ENCODE measurements around the gene NEK4. TPM values are rescaled to one million over a fixed set of nuclear protein-coding genes. Genes with fewer than 3 reads are reported as not detected.
"Not testable (repeated sequence)": the region's sequence is repeated elsewhere in the genome, so short reads cannot be mapped to it uniquely, and the experiment has no call there.

Gene NEK4
- total RNA-seq, 1 experiment from 2014 or later, result 22.0 TPM

DNA sequence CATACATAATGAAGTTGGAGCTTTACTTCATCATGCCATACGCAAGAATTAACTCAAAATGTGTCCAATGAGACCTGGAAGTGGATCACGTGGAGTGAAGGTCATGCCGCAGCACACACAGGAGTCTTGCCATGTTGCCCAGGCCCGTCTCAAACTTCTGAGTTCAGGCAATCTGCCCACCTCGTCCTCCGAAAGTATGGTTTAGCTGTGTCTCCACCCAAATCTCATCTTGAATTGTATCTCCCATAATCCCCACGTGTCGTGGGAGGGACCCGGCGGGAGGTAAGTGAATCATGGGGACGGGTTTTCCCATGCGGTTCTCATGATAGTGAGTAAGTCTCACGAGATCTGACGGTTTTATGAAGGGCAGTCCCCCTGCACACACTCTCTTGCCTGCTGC, 39.1 kb downstream of the NEK4 start:
- Histone ChIP-seq H3K27me3 (replicated peaks; ENCODE audit: insufficient read depth, low read depth, low read length, poor library complexity) (no peaks in the 10 kb centered on the region), H3K36me3 (ENCODE audit: insufficient read depth, low read length, poor library complexity, severe bottlenecking) (peaks cover 3% of the 10 kb centered on the region), H3K4me3 (ENCODE audit: low read depth, low read length, poor library complexity, severe bottlenecking) (no peak overlapping the region), H3K9me3 (ENCODE audit: low read depth, low read length, poor library complexity, severe bottlenecking) (no peaks in the 10 kb centered on the region), H3K27ac (ENCODE audit: low read depth, low read length, poor library complexity, severe bottlenecking) (no peak overlapping the region), H3K4me1 (ENCODE audit: insufficient read depth, low read length, poor library complexity, severe bottlenecking) (no peaks in the 10 kb centered on the region)
- CTCF ChIA-PET, result no interaction called here
- no peak for TF ChIP-seq CTCF (conservative IDR thresholded peaks at IDR 0.05; ENCODE audit: low read depth, low read length)
- no peak for TF ChIP-seq EZH2 (IDR thresholded peaks at IDR 0.05; ENCODE audit: borderline replicate concordance, low read depth, low read length, poor library complexity, severe bottlenecking)
- intact Hi-C loops (cut with micrococcal nuclease; ENCODE audit: unreplicated experiment), result no loop called here
- POLR2A ChIA-PET (ENCODE audit: low non-redundant PET), result no interaction called here
- no TSS peak for BruUV-seq (replicated peaks)
- no peak for DNase-seq (ENCODE audit: low spot score)

GRCh38 chr3:52730681-52731080, 40.1 kb downstream of the NEK4 start:
- H3K4me3 ChIP-seq (ENCODE audit: low read depth, low read length, poor library complexity, severe bottlenecking), result no peak overlapping the region
- H3K36me3 ChIP-seq (ENCODE audit: insufficient read depth, low read length, poor library complexity, severe bottlenecking), result peaks cover 3% of the 10 kb centered on the region
- no peak overlapping the region for H3K27ac ChIP-seq (ENCODE audit: low read depth, low read length, poor library complexity, severe bottlenecking)
- H3K9me3 ChIP-seq (ENCODE audit: low read depth, low read length, poor library complexity, severe bottlenecking), result no peaks in the 10 kb centered on the region
- no peaks in the 10 kb centered on the region for H3K27me3 ChIP-seq (replicated peaks; ENCODE audit: insufficient read depth, low read depth, low read length, poor library complexity)
- TF ChIP-seq EZH2 (IDR thresholded peaks at IDR 0.05; ENCODE audit: borderline replicate concordance, low read depth, low read length, poor library complexity, severe bottlenecking) (no peak), CTCF (conservative IDR thresholded peaks at IDR 0.05; ENCODE audit: low read depth, low read length) (no peak)
- no TSS peak for BruUV-seq (replicated peaks)
- no peaks in the 10 kb centered on the region for H3K4me1 ChIP-seq (ENCODE audit: insufficient read depth, low read length, poor library complexity, severe bottlenecking)
- CTCF ChIA-PET, result no interaction called here
- POLR2A ChIA-PET (ENCODE audit: low non-redundant PET), result no interaction called here
- intact Hi-C loops (cut with micrococcal nuclease; ENCODE audit: unreplicated experiment), result no loop called here
- no peak for DNase-seq (ENCODE audit: low spot score)

DNA sequence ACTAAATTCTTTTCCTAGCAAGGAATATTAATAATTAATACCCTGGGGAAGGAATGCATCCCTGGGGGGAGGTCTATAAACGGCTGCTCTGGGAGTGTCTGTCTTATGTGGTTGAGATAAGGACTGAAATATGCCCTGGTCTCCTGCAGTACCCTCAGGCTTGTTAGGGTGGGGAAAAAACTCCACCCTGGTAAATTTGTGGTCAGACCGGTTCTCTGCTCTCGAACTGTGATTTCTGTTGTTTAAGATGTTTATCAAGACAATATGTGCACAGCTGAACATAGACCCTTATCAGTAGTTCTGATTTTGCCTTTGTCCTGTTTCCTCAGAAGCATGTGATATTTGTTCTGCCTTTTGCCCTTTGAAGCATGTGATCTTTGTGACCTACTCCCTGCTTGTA, 42.0 kb downstream of the NEK4 start:
- H3K27me3 ChIP-seq (replicated peaks; ENCODE audit: insufficient read depth, low read depth, low read length, poor library complexity); BruUV-seq (replicated peaks); CTCF ChIA-PET; H3K4me3 ChIP-seq (ENCODE audit: low read depth, low read length, poor library complexity, severe bottlenecking); DNase-seq (ENCODE audit: low spot score); H3K9me3 ChIP-seq (ENCODE audit: low read depth, low read length, poor library complexity, severe bottlenecking); H3K36me3 ChIP-seq (ENCODE audit: insufficient read depth, low read length, poor library complexity, severe bottlenecking); POLR2A ChIA-PET (ENCODE audit: low non-redundant PET); intact Hi-C loops (cut with micrococcal nuclease; ENCODE audit: unreplicated experiment); H3K4me1 ChIP-seq (ENCODE audit: insufficient read depth, low read length, poor library complexity, severe bottlenecking); H3K27ac ChIP-seq (ENCODE audit: low read depth, low read length, poor library complexity, severe bottlenecking): not testable (repeated sequence)

GRCh38 chr3:52724511-52724910, 46.2 kb downstream of the NEK4 start:
- DNase-seq (ENCODE audit: low spot score), result no peak
- no peaks in the 10 kb centered on the region for H3K4me1 ChIP-seq (ENCODE audit: insufficient read depth, low read length, poor library complexity, severe bottlenecking)
- ChIA-PET CTCF (no interaction called here), POLR2A (ENCODE audit: low non-redundant PET) (interaction anchor here (0.6 kb wide), 1 partner anchor 14 kb away, joined by 4 read pairs; no protein-coding TSS in a partner anchor)
- TF ChIP-seq CTCF (conservative IDR thresholded peaks at IDR 0.05; ENCODE audit: low read depth, low read length) (no peak), EZH2 (IDR thresholded peaks at IDR 0.05; ENCODE audit: borderline replicate concordance, low read depth, low read length, poor library complexity, severe bottlenecking) (no peak)
- H3K36me3 ChIP-seq (ENCODE audit: insufficient read depth, low read length, poor library complexity, severe bottlenecking), result no peaks in the 10 kb centered on the region
- no peak overlapping the region for H3K4me3 ChIP-seq (ENCODE audit: low read depth, low read length, poor library complexity, severe bottlenecking)
- H3K27ac ChIP-seq (ENCODE audit: low read depth, low read length, poor library complexity, severe bottlenecking), result no peak overlapping the region
- BruUV-seq (replicated peaks), result no TSS peak
- no peaks in the 10 kb centered on the region for H3K9me3 ChIP-seq (ENCODE audit: low read depth, low read length, poor library complexity, severe bottlenecking)
- no peaks in the 10 kb centered on the region for H3K27me3 ChIP-seq (replicated peaks; ENCODE audit: insufficient read depth, low read depth, low read length, poor library complexity)
- intact Hi-C loops (cut with micrococcal nuclease; ENCODE audit: unreplicated experiment), result no loop called here
